C4-2B (cell line): Measurements from ENCODE around the gene LIN7C.

ENCODE experiments used
- H3K27ac ChIP-seq: fragments of 450-650 bp; 2 replicates; pipeline ENCODE4 v1.5.1; 2017
- ZFX ChIP-seq: fragments of 450-650 bp; IDR thresholded peaks from 2 replicates; pipeline ENCODE4 v1.6.1; 2017
- TF ChIP-seq, protein P1 (sequence below): fragments of 450-650 bp; conservative IDR thresholded peaks from 2 replicates; pipeline ENCODE4 v1.5.1; 2017; ENCODE audit warnings: mild to moderate bottlenecking

The LIN7C gene

DNA sequence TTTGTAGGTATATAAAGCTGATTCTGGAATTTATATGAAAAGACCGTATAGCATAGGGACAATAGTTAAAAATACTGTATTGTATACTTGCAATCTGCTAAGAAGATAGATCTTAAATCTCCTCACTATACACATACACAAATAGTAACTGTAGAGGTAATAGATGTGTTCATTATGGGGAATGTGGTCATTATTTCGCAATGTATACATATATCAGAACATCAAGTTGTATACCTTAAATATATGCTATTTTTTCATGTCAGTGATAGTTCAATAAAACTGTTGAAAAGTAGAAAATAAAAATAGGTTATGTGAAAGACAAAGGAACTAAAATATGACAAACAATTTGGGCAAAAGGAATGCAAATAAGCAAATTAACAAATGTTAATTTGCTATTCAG lies 35.2 kb upstream of the LIN7C start:
- no peak overlapping the region for H3K27ac ChIP-seq
- TF ChIP-seq, protein P1, sequence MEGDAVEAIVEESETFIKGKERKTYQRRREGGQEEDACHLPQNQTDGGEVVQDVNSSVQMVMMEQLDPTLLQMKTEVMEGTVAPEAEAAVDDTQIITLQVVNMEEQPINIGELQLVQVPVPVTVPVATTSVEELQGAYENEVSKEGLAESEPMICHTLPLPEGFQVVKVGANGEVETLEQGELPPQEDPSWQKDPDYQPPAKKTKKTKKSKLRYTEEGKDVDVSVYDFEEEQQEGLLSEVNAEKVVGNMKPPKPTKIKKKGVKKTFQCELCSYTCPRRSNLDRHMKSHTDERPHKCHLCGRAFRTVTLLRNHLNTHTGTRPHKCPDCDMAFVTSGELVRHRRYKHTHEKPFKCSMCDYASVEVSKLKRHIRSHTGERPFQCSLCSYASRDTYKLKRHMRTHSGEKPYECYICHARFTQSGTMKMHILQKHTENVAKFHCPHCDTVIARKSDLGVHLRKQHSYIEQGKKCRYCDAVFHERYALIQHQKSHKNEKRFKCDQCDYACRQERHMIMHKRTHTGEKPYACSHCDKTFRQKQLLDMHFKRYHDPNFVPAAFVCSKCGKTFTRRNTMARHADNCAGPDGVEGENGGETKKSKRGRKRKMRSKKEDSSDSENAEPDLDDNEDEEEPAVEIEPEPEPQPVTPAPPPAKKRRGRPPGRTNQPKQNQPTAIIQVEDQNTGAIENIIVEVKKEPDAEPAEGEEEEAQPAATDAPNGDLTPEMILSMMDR = no peak
- no peak for TF ChIP-seq ZFX

DNA sequence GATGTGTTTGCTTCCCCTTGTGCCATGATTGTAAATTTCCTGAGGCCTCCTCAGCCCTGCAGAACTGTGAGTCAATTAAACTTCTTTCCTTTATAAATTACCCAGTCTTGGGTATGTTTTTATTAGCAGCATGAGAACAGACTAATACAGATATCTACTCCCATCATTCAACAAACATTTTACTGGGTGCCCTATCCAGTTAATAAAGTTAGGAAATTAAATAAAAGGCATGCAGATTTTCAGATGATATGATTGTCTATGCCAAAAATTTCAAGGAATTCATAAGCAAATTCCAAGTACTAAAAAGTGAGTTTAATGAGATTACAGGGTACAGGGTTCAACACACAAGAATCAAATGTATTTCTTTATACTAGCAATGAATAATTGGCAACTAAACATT lies 33.5 kb upstream of the LIN7C start:
- no peak overlapping the region for H3K27ac ChIP-seq
- TF ChIP-seq ZFX = no peak
- TF ChIP-seq, protein P1 = no peak

DNA sequence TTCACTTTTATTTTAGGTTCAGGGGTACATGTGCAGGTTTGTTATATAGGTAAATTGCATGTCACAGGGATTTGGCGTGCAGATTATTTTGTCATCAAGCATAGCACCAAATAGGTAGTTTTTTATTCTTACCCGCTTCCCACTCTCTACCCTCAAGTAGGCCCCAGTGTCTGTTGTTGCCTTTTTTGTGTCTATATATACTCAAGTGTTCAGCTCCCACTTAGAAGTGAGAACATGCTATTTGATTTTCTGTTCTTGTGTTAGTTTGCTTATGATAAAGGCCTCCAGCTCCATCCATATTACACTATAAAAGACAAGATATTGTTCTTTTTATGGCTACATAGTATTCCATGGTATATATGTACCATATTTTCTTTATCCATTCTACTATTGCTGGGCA lies 28.5 kb upstream of the LIN7C start:
- H3K27ac ChIP-seq = no peak overlapping the region

DNA sequence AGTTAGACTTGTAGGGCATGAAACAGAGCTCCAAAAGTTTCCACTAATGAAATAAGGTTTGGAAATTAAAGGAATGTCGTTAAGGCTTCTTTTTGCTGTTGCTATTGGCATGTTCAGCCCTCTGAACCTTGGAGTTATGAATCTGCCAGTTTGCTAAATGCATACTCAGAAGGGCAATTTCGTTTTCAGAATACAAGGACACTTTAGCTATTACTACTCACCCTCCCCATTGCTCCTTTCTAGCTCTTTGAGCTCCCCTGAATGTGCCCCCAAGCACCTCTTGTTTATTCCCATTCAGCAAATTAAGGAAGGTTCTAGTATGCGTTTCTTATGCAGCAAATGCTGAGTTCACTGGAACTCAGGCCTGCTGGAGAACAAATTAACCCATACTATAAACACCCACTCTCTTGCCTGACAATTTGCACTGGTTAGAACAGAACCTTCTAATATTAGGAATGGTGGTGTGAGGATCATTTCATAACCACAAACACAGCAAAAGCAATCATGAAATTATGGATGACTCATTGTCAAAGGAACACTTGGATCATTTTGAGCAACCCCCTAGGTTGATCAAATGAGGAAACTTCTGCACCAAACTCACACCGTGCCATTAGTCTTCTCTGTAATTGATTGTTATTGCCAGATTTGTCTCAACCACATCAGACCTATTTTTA lies 26.2 kb upstream of the LIN7C start:
- TF ChIP-seq ZFX = no peak
- TF ChIP-seq, protein P1 = no peak
- no peak overlapping the region for H3K27ac ChIP-seq

More for the DNA sequence above, 28.5 kb upstream of the LIN7C start:
- TF ChIP-seq, protein P1 = no peak
- no peak for TF ChIP-seq ZFX

DNA sequence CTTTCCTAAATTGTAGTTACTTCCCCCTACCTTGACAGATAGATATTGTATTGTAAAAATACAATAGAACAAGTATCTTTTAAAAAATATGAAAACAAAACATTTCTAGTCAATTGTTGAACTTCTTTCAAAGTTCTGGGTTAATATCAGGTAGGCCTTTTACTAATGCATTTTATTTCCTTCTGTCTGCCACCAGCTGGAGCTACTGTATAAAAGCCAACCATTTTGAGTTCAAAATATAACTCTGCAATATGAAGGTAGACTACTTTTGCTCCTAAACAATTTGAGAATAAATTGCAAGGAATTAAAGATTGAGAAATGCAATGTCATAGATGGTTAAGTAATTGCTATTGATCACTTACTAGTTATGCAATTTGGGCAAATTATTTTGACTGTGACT lies 22.1 kb upstream of the LIN7C start:
- H3K27ac ChIP-seq = no peak overlapping the region
- TF ChIP-seq, protein P1 = peak; percentile 14; the same call in 1 of the 2 replicates
- no peak for TF ChIP-seq ZFX

DNA sequence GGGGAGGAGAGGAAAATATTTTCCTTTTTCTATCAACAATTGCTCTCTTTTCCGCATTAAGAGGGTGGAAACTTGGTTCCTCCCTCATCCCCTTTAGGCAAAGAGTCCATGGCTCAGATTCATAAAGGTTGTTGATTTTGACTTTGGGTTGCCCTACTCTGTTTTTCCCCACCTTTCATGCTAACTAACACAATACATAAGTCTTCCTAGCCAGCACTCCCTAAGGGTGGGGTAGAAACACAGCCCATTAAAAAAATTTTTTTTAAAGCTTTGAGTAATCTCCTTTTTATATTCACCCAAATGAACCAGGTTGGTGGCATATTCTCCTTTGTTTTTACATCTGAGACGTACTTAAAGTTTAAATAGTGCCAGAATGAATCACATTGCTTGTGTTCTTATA lies 20.0 kb upstream of the LIN7C start:
- TF ChIP-seq, protein P1 = no peak
- no peak for TF ChIP-seq ZFX
- no peak overlapping the region for H3K27ac ChIP-seq

DNA sequence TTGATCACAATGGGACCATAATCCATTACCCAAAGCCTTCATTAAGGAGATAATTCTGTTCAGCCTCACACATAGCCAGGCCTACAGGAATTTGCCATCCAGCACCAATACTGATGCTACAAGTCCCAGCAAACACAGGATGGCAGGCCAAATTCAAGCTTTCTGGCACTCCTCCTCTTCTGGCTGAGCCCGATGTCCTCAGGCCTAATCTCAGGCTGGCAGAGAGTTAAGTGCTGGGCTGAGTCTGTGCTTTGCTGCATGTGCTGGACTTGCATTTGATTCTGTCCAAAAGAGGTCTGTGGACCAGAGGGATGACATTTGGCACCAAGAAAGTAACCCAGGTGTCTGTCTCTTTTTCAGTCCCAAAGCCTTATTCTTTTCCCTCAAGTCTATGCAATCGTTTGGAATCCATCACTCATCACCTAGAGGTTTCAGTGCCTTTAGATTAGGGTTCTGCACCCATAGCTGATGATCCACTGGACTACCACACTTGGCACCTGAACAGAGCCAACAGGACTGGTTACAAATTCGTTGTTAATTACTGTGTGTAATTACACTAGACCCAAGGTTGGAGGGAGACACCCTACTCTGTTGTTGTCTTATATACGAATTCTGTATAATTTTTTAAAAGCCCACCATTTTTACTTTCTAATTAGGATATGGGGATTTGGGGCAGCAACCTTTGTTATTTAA lies 19.4 kb upstream of the LIN7C start:
- no peak overlapping the region for H3K27ac ChIP-seq
- TF ChIP-seq, protein P1 = no peak
- TF ChIP-seq ZFX = no peak
